Esophagus squamous epithelium (tissue), 4 donors: ENCODE data around the gene BRME1.

ENCODE experiments used
- POLR2A ChIP-seq, 4 donors: fragments of 450-650 bp; IDR thresholded peaks; one replicate each; pipeline ENCODE4 v1.6.1; 2017; ENCODE audit warnings: antibody characterized with exemption in 4 of 4, mild to moderate bottlenecking in 4 of 4, moderate library complexity in 3 of 4
- TF ChIP-seq, protein P1 (sequence below), 6 experiments: fragments of 450-650 bp in 4 of 6; fragments of 200-600 bp in 2 of 6; sonication (generic) in 2 of 6; IDR thresholded peaks; one replicate each; pipeline ENCODE4 v1.5.1; 2016 to 2019; ENCODE audit warnings: antibody characterized with exemption in 6 of 6, mild to moderate bottlenecking in 4 of 6, moderate library complexity in 4 of 6

DNA sequence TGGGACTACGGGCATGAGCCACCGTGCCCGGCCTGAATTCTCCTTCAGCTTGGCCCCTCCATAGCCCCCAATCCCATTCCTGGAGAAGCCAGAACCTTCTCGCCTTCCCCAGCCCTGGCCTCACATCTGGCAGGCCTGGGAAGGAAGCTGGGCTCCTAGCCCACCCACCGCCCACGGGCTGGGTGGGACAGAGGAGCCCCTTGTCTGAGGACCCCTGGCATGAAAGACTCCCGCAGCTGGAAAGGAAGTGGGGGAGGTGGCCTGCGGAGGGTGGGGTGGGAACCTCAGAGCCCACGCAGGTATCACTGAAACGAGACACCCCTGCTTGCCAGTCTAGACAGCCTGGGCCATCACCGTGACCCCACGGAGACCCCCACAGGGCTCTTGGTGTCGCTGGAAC lies 36.6 kb downstream of the BRME1 start:
- TF ChIP-seq, protein P1, sequence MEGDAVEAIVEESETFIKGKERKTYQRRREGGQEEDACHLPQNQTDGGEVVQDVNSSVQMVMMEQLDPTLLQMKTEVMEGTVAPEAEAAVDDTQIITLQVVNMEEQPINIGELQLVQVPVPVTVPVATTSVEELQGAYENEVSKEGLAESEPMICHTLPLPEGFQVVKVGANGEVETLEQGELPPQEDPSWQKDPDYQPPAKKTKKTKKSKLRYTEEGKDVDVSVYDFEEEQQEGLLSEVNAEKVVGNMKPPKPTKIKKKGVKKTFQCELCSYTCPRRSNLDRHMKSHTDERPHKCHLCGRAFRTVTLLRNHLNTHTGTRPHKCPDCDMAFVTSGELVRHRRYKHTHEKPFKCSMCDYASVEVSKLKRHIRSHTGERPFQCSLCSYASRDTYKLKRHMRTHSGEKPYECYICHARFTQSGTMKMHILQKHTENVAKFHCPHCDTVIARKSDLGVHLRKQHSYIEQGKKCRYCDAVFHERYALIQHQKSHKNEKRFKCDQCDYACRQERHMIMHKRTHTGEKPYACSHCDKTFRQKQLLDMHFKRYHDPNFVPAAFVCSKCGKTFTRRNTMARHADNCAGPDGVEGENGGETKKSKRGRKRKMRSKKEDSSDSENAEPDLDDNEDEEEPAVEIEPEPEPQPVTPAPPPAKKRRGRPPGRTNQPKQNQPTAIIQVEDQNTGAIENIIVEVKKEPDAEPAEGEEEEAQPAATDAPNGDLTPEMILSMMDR (IDR thresholded peaks at IDR 0.05), result no peak
- no peak for TF ChIP-seq POLR2A (IDR thresholded peaks at IDR 0.05)
